ENCODE measurements around the gene RABGAP1L.

DNA sequence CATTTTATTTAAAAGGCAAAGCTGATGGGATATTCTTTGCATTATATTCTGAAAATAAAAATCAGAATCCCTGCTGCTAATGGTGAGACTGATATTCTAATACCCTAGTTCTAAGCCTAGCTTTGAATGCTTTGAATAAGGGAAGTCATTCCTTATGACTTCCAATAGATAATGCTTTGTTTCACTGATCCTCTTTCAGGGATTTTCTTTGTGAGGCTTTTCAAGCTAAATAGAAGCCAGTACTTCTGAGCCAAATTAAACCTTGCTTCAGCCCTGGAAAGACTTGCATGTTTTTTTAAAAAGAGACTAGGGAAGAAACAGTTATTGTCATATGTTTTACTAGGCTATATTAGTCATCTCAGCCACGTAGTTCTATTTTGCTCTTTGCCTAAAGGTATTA lies 771.9 kb downstream of the RABGAP1L start:
- TF ChIP-seq, protein P1, sequence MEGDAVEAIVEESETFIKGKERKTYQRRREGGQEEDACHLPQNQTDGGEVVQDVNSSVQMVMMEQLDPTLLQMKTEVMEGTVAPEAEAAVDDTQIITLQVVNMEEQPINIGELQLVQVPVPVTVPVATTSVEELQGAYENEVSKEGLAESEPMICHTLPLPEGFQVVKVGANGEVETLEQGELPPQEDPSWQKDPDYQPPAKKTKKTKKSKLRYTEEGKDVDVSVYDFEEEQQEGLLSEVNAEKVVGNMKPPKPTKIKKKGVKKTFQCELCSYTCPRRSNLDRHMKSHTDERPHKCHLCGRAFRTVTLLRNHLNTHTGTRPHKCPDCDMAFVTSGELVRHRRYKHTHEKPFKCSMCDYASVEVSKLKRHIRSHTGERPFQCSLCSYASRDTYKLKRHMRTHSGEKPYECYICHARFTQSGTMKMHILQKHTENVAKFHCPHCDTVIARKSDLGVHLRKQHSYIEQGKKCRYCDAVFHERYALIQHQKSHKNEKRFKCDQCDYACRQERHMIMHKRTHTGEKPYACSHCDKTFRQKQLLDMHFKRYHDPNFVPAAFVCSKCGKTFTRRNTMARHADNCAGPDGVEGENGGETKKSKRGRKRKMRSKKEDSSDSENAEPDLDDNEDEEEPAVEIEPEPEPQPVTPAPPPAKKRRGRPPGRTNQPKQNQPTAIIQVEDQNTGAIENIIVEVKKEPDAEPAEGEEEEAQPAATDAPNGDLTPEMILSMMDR (IDR thresholded peaks at IDR 0.05), result no peak
- no peak for TF ChIP-seq POLR2A (IDR thresholded peaks at IDR 0.05)

Data from Peyer's patch (tissue), 4 donors.